DND-41 (cell line): ENCODE results near the gene TECPR2.
A peak's percentile ranks its signal among the peaks of the same experiment; 100 is the strongest.

ENCODE experiments used
- ATAC-seq: fragments of 200-7000 bp; cut with Tn5 transposase; 3 replicates; pipeline ENCODE4 v1.9.1; 2021; ENCODE audit warnings: low read depth; ENCODE audit not compliant: insufficient read depth
- DNase-seq: peaks from one replicate; pipeline ENCODE4 v3.0.0-alpha.2; 2020
- H2AFZ ChIP-seq: 2 replicates; pipeline ENCODE4 v1.6.0; 2012; ENCODE audit warnings: low read depth, low read length
- H3K27ac ChIP-seq: 2 replicates; pipeline ENCODE4 v1.5.1; 2012; ENCODE audit warnings: low read length, inconsistent platforms
- H3K27me3 ChIP-seq: fragments of 200-600 bp; sonication (generic); 2 replicates; pipeline ENCODE4 v1.6.0; 2012; ENCODE audit warnings: low read length, mild to moderate bottlenecking, inconsistent platforms; ENCODE audit not compliant: insufficient read depth, poor library complexity
- H3K36me3 ChIP-seq: 2 replicates; pipeline ENCODE4 v1.5.1; 2012; ENCODE audit warnings: low read length, inconsistent platforms; ENCODE audit not compliant: insufficient read depth
- H3K4me1 ChIP-seq: 2 replicates; pipeline ENCODE4 v1.5.1; 2012; ENCODE audit warnings: mild to moderate bottlenecking, low read length; ENCODE audit not compliant: insufficient read depth
- H3K4me2 ChIP-seq: 2 replicates; pipeline ENCODE4 v1.6.0; 2012; ENCODE audit warnings: mild to moderate bottlenecking, moderate library complexity, low read length, inconsistent platforms; ENCODE audit not compliant: insufficient read depth
- H3K4me3 ChIP-seq, 2 experiments: fragments of 200-600 bp in 1 of 2; shearing (Covaris generic) in 1 of 2; 2 replicates each; pipeline ENCODE4 v1.5.1; 2012 to 2016; ENCODE audit warnings: inconsistent platforms in 2 of 2, low read length in 2 of 2, mild to moderate bottlenecking in 2 of 2, low read depth in 1 of 2, moderate library complexity in 1 of 2
- H3K79me2 ChIP-seq: 2 replicates; pipeline ENCODE4 v1.6.0; 2012; ENCODE audit warnings: low read length, inconsistent platforms; ENCODE audit not compliant: insufficient read depth
- H3K9ac ChIP-seq: 2 replicates; pipeline ENCODE4 v1.6.0; 2012; ENCODE audit warnings: low read depth, mild to moderate bottlenecking, inconsistent platforms, low read length, moderate library complexity
- H3K9me3 ChIP-seq: 2 replicates; pipeline ENCODE4 v1.5.1; 2012; ENCODE audit warnings: low read length, moderate library complexity, mild to moderate bottlenecking, inconsistent platforms; ENCODE audit not compliant: insufficient read depth, severe bottlenecking
- H4K20me1 ChIP-seq: 2 replicates; pipeline ENCODE4 v1.6.0; 2012; ENCODE audit warnings: low read length; ENCODE audit not compliant: insufficient read depth
- CTCF ChIP-seq: IDR thresholded peaks from 2 replicates; pipeline ENCODE4 v1.5.1; 2012; ENCODE audit warnings: borderline replicate concordance, low read length, moderate library complexity, mild to moderate bottlenecking; ENCODE audit not compliant: poor library complexity, severe bottlenecking; ENCODE audit errors: extremely low read depth
- EZH2 ChIP-seq: IDR thresholded peaks from 3 replicates; pipeline ENCODE4 v1.6.1; 2012; ENCODE audit warnings: borderline replicate concordance, low read depth, mild to moderate bottlenecking, moderate library complexity, low read length, inconsistent platforms; ENCODE audit not compliant: severe bottlenecking

TECPR2 gene

GRCh38 chr14:102316743-102317563 is 45.8 kb upstream of the TECPR2 start:
- no peaks in the 10 kb centered on the region for H3K9me3 ChIP-seq
- H4K20me1 ChIP-seq: no peaks in the 10 kb centered on the region
- peak overlapping the region; percentile 61 for H3K9ac ChIP-seq
- H3K36me3 ChIP-seq: peaks cover 4% of the 10 kb centered on the region
- peak overlapping the region; percentile 86 for H3K27ac ChIP-seq
- peaks cover 22% of the 10 kb centered on the region for H3K79me2 ChIP-seq
- H3K4me2 ChIP-seq: peak overlapping the region; percentile 76
- no peaks in the 10 kb centered on the region for H3K27me3 ChIP-seq
- peak overlapping the region; percentile 97 for H2AFZ ChIP-seq
- TF ChIP-seq CTCF: peak; percentile 84
- no peak for TF ChIP-seq EZH2
- peak overlapping the region; percentile 42 to 68; a peak in 3 of 4 replicates for H3K4me3 ChIP-seq
- peaks cover 71% of the 10 kb centered on the region for H3K4me1 ChIP-seq
- DNase-seq (peak; percentile 93), ATAC-seq (peak; percentile 77)

- peak overlapping the region; percentile 61; the same call in 1 of the 2 replicates for H3K9ac ChIP-seq
- H3K4me3 ChIP-seq: peak overlapping the region in 1 of 2 experiments; percentile 68; a peak in 2 of 4 replicates
- H3K27ac ChIP-seq: peak overlapping the region; percentile 59; the same call in 1 of the 2 replicates
These were observed 45.0 kb upstream of the TECPR2 start for GRCh38 chr14:102317564-102318248.

GRCh38 chr14:102318781-102319276 is 43.9 kb upstream of the TECPR2 start:
- peak overlapping the region; percentile 92 for H3K9ac ChIP-seq
- H3K4me1 ChIP-seq: peaks cover 67% of the 10 kb centered on the region
- peak overlapping the region; percentile 97 for H3K4me2 ChIP-seq
- H3K79me2 ChIP-seq: peaks cover 23% of the 10 kb centered on the region
- TF ChIP-seq EZH2 (no peak), CTCF (no peak)
- no peak for ATAC-seq
- no peaks in the 10 kb centered on the region for H3K9me3 ChIP-seq
- no peak for DNase-seq
- H3K27me3 ChIP-seq: no peaks in the 10 kb centered on the region
- peak overlapping the region; percentile 81 for H2AFZ ChIP-seq
- peak overlapping the region; percentile 43 to 81 for H3K4me3 ChIP-seq
- H3K36me3 ChIP-seq: peaks cover 17% of the 10 kb centered on the region
- no peaks in the 10 kb centered on the region for H4K20me1 ChIP-seq
- peak overlapping the region; percentile 75 for H3K27ac ChIP-seq

More at GRCh38 chr14:102317564-102318248, 45.0 kb upstream of the TECPR2 start:
- DNase-seq (no peak), ATAC-seq (no peak)
- Histone ChIP-seq H3K9me3 (no peaks in the 10 kb centered on the region), H3K27me3 (no peaks in the 10 kb centered on the region), H2AFZ (peak overlapping the region; percentile 65), H3K79me2 (peaks cover 23% of the 10 kb centered on the region), H3K36me3 (peaks cover 11% of the 10 kb centered on the region), H4K20me1 (no peaks in the 10 kb centered on the region), H3K4me1 (peaks cover 71% of the 10 kb centered on the region), H3K4me2 (peak overlapping the region; percentile 76)
- TF ChIP-seq CTCF (peak; percentile 16), EZH2 (no peak)
